Gastrocnemius medialis (tissue), 4 donors: ENCODE data around the gene DPYD. TPM values are rescaled to one million over a fixed set of nuclear protein-coding genes. Genes with fewer than 3 reads are reported as not detected.

Experiments
- ATAC-seq, 2 donors: fragments of 150-250 bp; one replicate each; pipeline ENCODE4 v1.9.1; 2016
- DNase-seq, 2 donors: peaks; one replicate each; pipeline ENCODE4 v3.0.0-alpha.2; 2019
- H3K27ac ChIP-seq, 4 donors: fragments of 200-600 bp; sonication (generic); 1 replicate in 1 of 4; 2 replicates in 3 of 4; pipeline ENCODE4 v1.5.1; 2016 to 2018; ENCODE audit warnings: mild to moderate bottlenecking in 2 of 4, moderate library complexity in 1 of 4
- H3K27me3 ChIP-seq, 3 donors: fragments of 200-600 bp; sonication (generic) in 2 of 3; 1 replicate in 1 of 3; 2 replicates in 2 of 3; pipeline versions ENCODE4 v1.5.1 to v1.6.0; 2016 to 2019; ENCODE audit warnings: mild to moderate bottlenecking in 1 of 3, moderate library complexity in 1 of 3
- H3K36me3 ChIP-seq, 2 donors: fragments of 200-600 bp; sonication (generic) in 1 of 2; one replicate each; pipeline ENCODE4 v1.5.1; 2017 to 2018
- H3K4me1 ChIP-seq, 2 donors: fragments of 200-600 bp; sonication (generic) in 1 of 2; one replicate each; pipeline ENCODE4 v1.5.1; 2016 to 2017; ENCODE audit warnings: mild to moderate bottlenecking in 2 of 2
- H3K4me3 ChIP-seq, 4 donors: fragments of 200-600 bp; sonication (generic) in 3 of 4; 1 replicate in 1 of 4; 2 replicates in 3 of 4; pipeline ENCODE4 v1.5.1; 2016 to 2019; ENCODE audit warnings: mild to moderate bottlenecking in 2 of 4
- H3K9me3 ChIP-seq, 3 donors: fragments of 200-600 bp; sonication (generic) in 2 of 3; 1 replicate in 1 of 3; 2 replicates in 2 of 3; pipeline ENCODE4 v1.5.1; 2016 to 2019
- CTCF ChIP-seq, 5 experiments: fragments of 450-650 bp in 3 of 5; fragments of 200-600 bp in 2 of 5; sonication (generic) in 2 of 5; IDR thresholded peaks in 4 of 5; conservative IDR thresholded peaks in 1 of 5; 1 replicate in 4 of 5; 2 replicates in 1 of 5; pipeline ENCODE4 v1.5.1; 2016 to 2019; ENCODE audit warnings: antibody characterized with exemption in 5 of 5, mild to moderate bottlenecking in 3 of 5, moderate library complexity in 3 of 5
- POLR2A ChIP-seq, 2 donors: fragments of 450-650 bp; IDR thresholded peaks; one replicate each; pipeline ENCODE4 v1.6.1; 2017; ENCODE audit warnings: antibody characterized with exemption in 2 of 2, mild to moderate bottlenecking in 2 of 2, moderate library complexity in 2 of 2
- in situ Hi-C, 4 donors: fragments of 200-750 bp; cut with MboI; loops; one replicate each; pipeline versions ENCODE4 v1.15.0 to v1.8.0; 2017; ENCODE audit warnings: low sequenced_read_pairs in 4 of 4
- intact Hi-C: fragments of 100-400 bp; cut with DNase I; formaldehyde crosslinking; loops from one replicate; pipeline ENCODE4 v1.15.1; 2023; ENCODE audit warnings: low total_unique reads
- total RNA-seq, 4 donors: library from RNA; depleted of rRNA; stranded (reverse); fragments of >200 nt; gene quantifications; one replicate each; pipeline versions ENCODE4 v1.1.0 to v1.2.3, GENCODE V29; 2016

DPYD gene
- total RNA-seq, 4 donors from 2014 or later: 4.6 to 13.9 (median 9.1) TPM

GRCh38 chr1:97929874-97930851 is 9.3 kb upstream of the DPYD start:
- no peaks in the 10 kb centered on the region for H3K4me1 ChIP-seq
- intact Hi-C loops: no loop called here
- no peaks in the 10 kb centered on the region for H3K36me3 ChIP-seq
- TF ChIP-seq POLR2A (IDR thresholded peaks at IDR 0.05): no peak
- no peak for TF ChIP-seq CTCF (IDR thresholded peaks at IDR 0.05 in 4 of 5, conservative IDR thresholded peaks at IDR 0.05 in 1 of 5)
- DNase-seq (no peak), ATAC-seq (no peak)
- in situ Hi-C loops: no loop called here
- no peaks in the 10 kb centered on the region for H3K27me3 ChIP-seq
- H3K27ac ChIP-seq: no peak overlapping the region
- H3K9me3 ChIP-seq: no peaks in the 10 kb centered on the region
- no peak overlapping the region for H3K4me3 ChIP-seq

- Histone ChIP-seq H3K27me3 (no peaks in the 10 kb centered on the region), H3K9me3 (no peaks in the 10 kb centered on the region), H3K36me3 (no peaks in the 10 kb centered on the region), H3K4me1 (peaks cover 0 to 5% of the 10 kb centered on the region in 2 donors), H3K4me3 (no peak overlapping the region), H3K27ac (no peak overlapping the region)
- intact Hi-C loops (no loop called here), in situ Hi-C loops (no loop called here)
- no peak for ATAC-seq
- DNase-seq: no peak
- TF ChIP-seq CTCF (IDR thresholded peaks at IDR 0.05 in 4 of 5, conservative IDR thresholded peaks at IDR 0.05 in 1 of 5): no peak
- TF ChIP-seq POLR2A (IDR thresholded peaks at IDR 0.05): no peak
These were observed 5.3 kb upstream of the DPYD start for GRCh38 chr1:97926017-97926708.

GRCh38 chr1:97925151-97925550 is 4.3 kb upstream of the DPYD start:
- no peak for TF ChIP-seq CTCF (IDR thresholded peaks at IDR 0.05 in 4 of 5, conservative IDR thresholded peaks at IDR 0.05 in 1 of 5)
- no peak for TF ChIP-seq POLR2A (IDR thresholded peaks at IDR 0.05)

GRCh38 chr1:97923811-97924210 is 3.0 kb upstream of the DPYD start:
- ATAC-seq: no peak
- TF ChIP-seq CTCF (IDR thresholded peaks at IDR 0.05 in 4 of 5, conservative IDR thresholded peaks at IDR 0.05 in 1 of 5) (no peak), POLR2A (IDR thresholded peaks at IDR 0.05) (no peak)
- in situ Hi-C loops (no loop called here), intact Hi-C loops (no loop called here)
- no peaks in the 10 kb centered on the region for H3K9me3 ChIP-seq
- H3K4me1 ChIP-seq: peaks cover 7 to 17% of the 10 kb centered on the region in 2 donors
- no peak overlapping the region for H3K27ac ChIP-seq
- no peaks in the 10 kb centered on the region for H3K27me3 ChIP-seq
- DNase-seq: no peak
- H3K36me3 ChIP-seq: no peaks in the 10 kb centered on the region
- H3K4me3 ChIP-seq: no peak overlapping the region

More at GRCh38 chr1:97925151-97925550, 4.3 kb upstream of the DPYD start:
- no peak overlapping the region for H3K27ac ChIP-seq
- in situ Hi-C loops (no loop called here), intact Hi-C loops (no loop called here)
- no peaks in the 10 kb centered on the region for H3K36me3 ChIP-seq
- ATAC-seq (no peak), DNase-seq (no peak)
- H3K27me3 ChIP-seq: no peaks in the 10 kb centered on the region
- H3K4me1 ChIP-seq: peaks cover 0 to 5% of the 10 kb centered on the region in 2 donors
- H3K4me3 ChIP-seq: no peak overlapping the region
- H3K9me3 ChIP-seq: no peaks in the 10 kb centered on the region
